Measurements from ENCODE around the gene CERS1.

DNA sequence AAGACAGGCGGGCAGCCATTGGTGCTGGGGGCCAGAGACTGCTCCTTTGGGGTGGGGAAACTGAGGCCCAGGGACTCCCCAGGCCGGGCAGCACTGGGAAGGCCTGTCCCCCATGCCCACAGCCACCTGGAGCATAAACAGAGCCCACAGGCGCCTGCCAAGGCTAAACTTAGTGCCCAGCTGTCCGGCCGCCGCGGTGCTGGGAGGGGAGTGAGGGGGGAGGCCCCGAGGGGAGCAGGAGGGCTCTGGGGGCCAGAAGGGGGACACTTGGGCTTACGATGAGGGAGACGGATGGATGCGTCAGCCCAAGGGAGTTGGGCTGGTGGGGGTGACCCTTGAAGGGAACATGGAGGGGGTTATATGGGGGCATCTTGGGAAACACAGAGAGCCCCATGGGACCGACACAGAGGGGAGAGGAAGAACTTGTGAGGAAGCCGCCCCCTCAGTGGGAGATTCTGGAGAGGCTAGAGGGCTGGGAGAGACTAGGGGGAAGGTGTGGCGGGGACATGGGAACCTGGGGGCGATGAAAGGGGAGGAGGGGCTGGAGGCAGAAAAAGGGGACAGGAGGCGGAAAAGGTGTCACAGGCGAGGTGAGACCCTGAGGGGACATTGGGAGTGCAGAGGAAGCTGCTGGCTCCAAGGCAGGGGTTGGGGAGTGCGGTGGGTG lies 2.2 kb downstream of the CERS1 start:
- TF ChIP-seq, protein P1, sequence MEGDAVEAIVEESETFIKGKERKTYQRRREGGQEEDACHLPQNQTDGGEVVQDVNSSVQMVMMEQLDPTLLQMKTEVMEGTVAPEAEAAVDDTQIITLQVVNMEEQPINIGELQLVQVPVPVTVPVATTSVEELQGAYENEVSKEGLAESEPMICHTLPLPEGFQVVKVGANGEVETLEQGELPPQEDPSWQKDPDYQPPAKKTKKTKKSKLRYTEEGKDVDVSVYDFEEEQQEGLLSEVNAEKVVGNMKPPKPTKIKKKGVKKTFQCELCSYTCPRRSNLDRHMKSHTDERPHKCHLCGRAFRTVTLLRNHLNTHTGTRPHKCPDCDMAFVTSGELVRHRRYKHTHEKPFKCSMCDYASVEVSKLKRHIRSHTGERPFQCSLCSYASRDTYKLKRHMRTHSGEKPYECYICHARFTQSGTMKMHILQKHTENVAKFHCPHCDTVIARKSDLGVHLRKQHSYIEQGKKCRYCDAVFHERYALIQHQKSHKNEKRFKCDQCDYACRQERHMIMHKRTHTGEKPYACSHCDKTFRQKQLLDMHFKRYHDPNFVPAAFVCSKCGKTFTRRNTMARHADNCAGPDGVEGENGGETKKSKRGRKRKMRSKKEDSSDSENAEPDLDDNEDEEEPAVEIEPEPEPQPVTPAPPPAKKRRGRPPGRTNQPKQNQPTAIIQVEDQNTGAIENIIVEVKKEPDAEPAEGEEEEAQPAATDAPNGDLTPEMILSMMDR (IDR thresholded peaks at IDR 0.05; ENCODE audit: extremely low read depth in 1 of 2, insufficient read depth in 1 of 2, low read depth in 1 of 2, low read length in 2 of 2) = no peak
- TF ChIP-seq POLR2AphosphoS5 (IDR thresholded peaks at IDR 0.05; ENCODE audit: insufficient read depth, low read depth, low read length) (no peak), JUN (IDR thresholded peaks at IDR 0.05; ENCODE audit: borderline replicate concordance, insufficient read depth, insufficient read length, low read depth) (no peak), POLR2A (IDR thresholded peaks at IDR 0.05; ENCODE audit: low read depth, low read length) (no peak), EZH2 (IDR thresholded peaks at IDR 0.05; ENCODE audit: borderline replicate concordance, low read depth, low read length, severe bottlenecking) (no peak), GATA2 (IDR thresholded peaks at IDR 0.05; ENCODE audit: insufficient read depth, insufficient read length, low read depth, low read length) (no peak), FOS (IDR thresholded peaks at IDR 0.05; ENCODE audit: borderline replicate concordance, insufficient read depth, low read length) (no peak)

All from endothelial cell of umbilical vein (primary cell).